A549 (cell line): ENCODE data around the gene SYT5. TPM values are rescaled to one million over a fixed set of nuclear protein-coding genes. Genes with fewer than 3 reads are reported as not detected.

Experiments used
- ATAC-seq, 2 experiments: fragments of 200-7000 bp in 1 of 2; fragments of >200 bp in 1 of 2; cut with Nextera tagmentation in 1 of 2; cut with Tn5 transposase in 1 of 2; 3 replicates each; pipeline versions ENCODE4 v1.8.0 to v1.9.1; 2018 to 2020; ENCODE audit warnings: mild to moderate bottlenecking in 1 of 2, moderate library complexity in 1 of 2
- CTCF ChIA-PET: fragments of 300-600 bp; sonication (Branson Sonifier 250); formaldehyde crosslinking; extraction: SDS; loops from one replicate; lab custom pipeline; 2021; ENCODE audit warnings: antibody characterized with exemption, inconsistent platforms; lab: Yijun Ruan, JAX
- POLR2A ChIA-PET: fragments of 350-600 bp; formaldehyde crosslinking; extraction: SDS; loops from one replicate; lab custom pipeline; 2021; ENCODE audit warnings: antibody characterized with exemption, inconsistent platforms; lab: Yijun Ruan, JAX
- DNase-seq, 2 experiments: peaks; one replicate each; pipeline versions ENCODE4 v3.0.0 to v3.0.0-alpha.2; 2011 to 2016; ENCODE audit warnings: low read depth in 1 of 2, low spot score in 1 of 2
- FAIRE-seq: peaks from 2 replicates; lab custom pipeline; 2011; peaks lifted over from hg19 to GRCh38; lab: Jason Lieb, UNC
- H3K27ac ChIP-seq, 2 experiments: fragments of >200 bp; sonication (Bioruptor Twin); formaldehyde crosslinking; 3 replicates each; pipeline ENCODE4 v1.5.1; 2016 to 2017
- H3K4me1 ChIP-seq: fragments of >200 bp; sonication (Bioruptor Twin); formaldehyde crosslinking; 3 replicates; pipeline ENCODE4 v1.6.1; 2016
- H3K4me2 ChIP-seq: fragments of >200 bp; sonication (Bioruptor Twin); formaldehyde crosslinking; 3 replicates; pipeline ENCODE4 v1.6.1; 2016
- H3K4me3 ChIP-seq: fragments of >200 bp; sonication (Bioruptor Twin); formaldehyde crosslinking; 3 replicates; pipeline ENCODE4 v1.5.1; 2016
- H3K9me3 ChIP-seq: fragments of >200 bp; sonication (Bioruptor Twin); formaldehyde crosslinking; 3 replicates; pipeline ENCODE4 v1.6.1; 2016
- BHLHE40 ChIP-seq: IDR thresholded peaks from 2 replicates; pipeline ENCODE4 v1.6.1; 2012; ENCODE audit warnings: low read depth, low read length, inconsistent platforms
- CTCF ChIP-seq: fragments of >200 bp; sonication (Bioruptor Twin); formaldehyde crosslinking; IDR thresholded peaks from 3 replicates; pipeline ENCODE4 v1.5.1; 2016
- FOXS1 ChIP-seq: fragments of 250-450 bp; sonication (Bioruptor Pico); IDR thresholded peaks from 2 replicates; pipeline ENCODE4 v1.5.0; 2020; ENCODE audit warnings: mild to moderate bottlenecking, moderate library complexity
- KDM1A ChIP-seq: fragments of 200-600 bp; sonication (generic); IDR thresholded peaks from 2 replicates; pipeline ENCODE4 v1.6.1; 2016; ENCODE audit warnings: low read depth, mild to moderate bottlenecking
- MYC ChIP-seq: IDR thresholded peaks from 2 replicates; pipeline ENCODE4 v1.6.1; 2012; ENCODE audit warnings: mild to moderate bottlenecking, inconsistent platforms, low read length, improper control_type of control experiment, borderline replicate concordance
- NFE2L2 ChIP-seq: fragments of 150-350 bp; conservative IDR thresholded peaks from 2 replicates; pipeline ENCODE4 v1.6.1; 2014; ENCODE audit warnings: low read length
- NPAS2 ChIP-seq: fragments of 250-450 bp; sonication (Bioruptor Pico); IDR thresholded peaks from 2 replicates; pipeline ENCODE4 v1.8.0; 2022; ENCODE audit warnings: mild to moderate bottlenecking, moderate library complexity, borderline replicate concordance
- PBX3 ChIP-seq: IDR thresholded peaks from 2 replicates; pipeline ENCODE4 v1.6.1; 2012
- PHF8 ChIP-seq: fragments of 200-600 bp; sonication (generic); IDR thresholded peaks from 2 replicates; pipeline ENCODE4 v1.6.1; 2016; ENCODE audit warnings: low read depth, mild to moderate bottlenecking, antibody characterized with exemption, moderate library complexity, borderline replicate concordance
- POLR2A ChIP-seq: IDR thresholded peaks from 2 replicates; pipeline ENCODE4 v1.6.1; 2012; ENCODE audit warnings: mild to moderate bottlenecking, low read length
- RAD21 ChIP-seq, 2 experiments: fragments of >200 bp in 1 of 2; sonication (Bioruptor Twin) in 1 of 2; formaldehyde crosslinking in 1 of 2; IDR thresholded peaks in 1 of 2; conservative IDR thresholded peaks in 1 of 2; 2 replicates in 1 of 2; 3 replicates in 1 of 2; pipeline ENCODE4 v1.6.1; 2012 to 2018; ENCODE audit warnings: inconsistent platforms in 1 of 2
- RARB ChIP-seq: fragments of 250-450 bp; sonication (Bioruptor Pico); IDR thresholded peaks from 2 replicates; pipeline ENCODE4 v1.8.0; 2021; ENCODE audit warnings: mild to moderate bottlenecking, moderate library complexity
- RCOR1 ChIP-seq: fragments of 150-350 bp; IDR thresholded peaks from 2 replicates; pipeline ENCODE4 v1.6.1; 2014; ENCODE audit warnings: antibody characterized with exemption, low read length, low read depth
- REST ChIP-seq: fragments of 200-600 bp; sonication (generic); IDR thresholded peaks from 2 replicates; pipeline ENCODE4 v1.6.1; 2016; ENCODE audit warnings: antibody characterized with exemption, mild to moderate bottlenecking, moderate library complexity
- SMC3 ChIP-seq: fragments of >200 bp; sonication (Bioruptor Twin); formaldehyde crosslinking; IDR thresholded peaks from 3 replicates; pipeline ENCODE4 v1.6.1; 2018; ENCODE audit warnings: inconsistent platforms
- TP53 ChIP-seq: fragments of 250-450 bp; sonication (Bioruptor Pico); IDR thresholded peaks from 2 replicates; pipeline ENCODE4 v1.5.0; 2021; ENCODE audit warnings: mild to moderate bottlenecking, moderate library complexity
- ZC3H11A ChIP-seq: fragments of 450-650 bp; IDR thresholded peaks from 2 replicates; pipeline ENCODE4 v1.6.1; 2014; ENCODE audit warnings: antibody characterized with exemption, mild to moderate bottlenecking
- ZNF302 ChIP-seq: fragments of 250-450 bp; sonication (Bioruptor Pico); IDR thresholded peaks from 2 replicates; pipeline ENCODE4 v1.9.0; 2021; ENCODE audit warnings: inconsistent platforms, mild to moderate bottlenecking, moderate library complexity
- WGBS: methylation state at CpG from one replicate; pipeline ENCODE4 v1.1.6; 2017; ENCODE audit errors: missing lambda C conversion rate; 5-methylcytosine and 5-hydroxymethylcytosine counted together
- polyA plus RNA-seq, 4 experiments: library from polyadenylated mRNA; depleted of rRNA in 3 of 4; stranded (reverse); fragments of >200 nt; fragmentation: RNase III in 1 of 4; extraction: RNeasy Plus Mini Kit Qiagen cat#74134 plus additional on column Dnase treatment in 1 of 4; gene quantifications; 2 replicates in 3 of 4; 3 replicates in 1 of 4; pipeline ENCODE4 v1.2.3, GENCODE V29; 2011 to 2017

SYT5 gene
- polyA plus RNA-seq, 2 of the 4 experiments (the other 2 are of a cell fraction) = 0.23 to 0.65 TPM

GRCh38 chr19:55165952-55166529 lies 14.0 kb downstream of the SYT5 start:
- H3K27ac ChIP-seq = peak overlapping the region; percentile 17 to 73; a peak in 3 of 6 replicates
- POLR2A ChIA-PET = interaction anchor here (0.6 to 2.7 kb wide), 8 partner anchors 9 to 459 kb away, joined by 3 to 12 read pairs (median 4); partner anchors contain the start of genes ISOC2, PPP1R12C, UBE2S and ZNF784

GRCh38 chr19:55161571-55162322 lies 18.3 kb downstream of the SYT5 start:
- Histone ChIP-seq H3K27ac (no peak overlapping the region), H3K4me1 (peaks cover 27% of the 10 kb centered on the region), H3K9me3 (no peaks in the 10 kb centered on the region), H3K4me2 (no peak overlapping the region), H3K4me3 (no peak overlapping the region)
- DNase-seq (no peak), FAIRE-seq (no peak), ATAC-seq (no peak)
- ChIA-PET POLR2A (interaction anchor here (1.5 kb wide), 1 partner anchor 15 kb away, joined by 7 read pairs; no protein-coding TSS in a partner anchor), CTCF (interaction anchor here (1.0 to 4.5 kb wide), 11 partner anchors 14 to 442 kb away, joined by 3 to 123 read pairs (median 13); partner anchors contain the start of genes PPP6R1, SYT5 and TNNT1)
- WGBS = 86% methylated on average over 61 of the region's 61 CpGs
- TF ChIP-seq BHLHE40 (no peak), FOXS1 (CRISPR knock-in tag) (no peak), ZC3H11A (no peak), REST (no peak), NPAS2 (no peak), ZNF302 (no peak), PHF8 (no peak), RCOR1 (no peak), RARB (CRISPR knock-in tag) (no peak), MYC (no peak), KDM1A (no peak), TP53 (CRISPR knock-in tag) (no peak), POLR2A (no peak)

More at GRCh38 chr19:55165952-55166529, 14.0 kb downstream of the SYT5 start:
- DNase-seq (peak; percentile 93 to 95), ATAC-seq (peak; percentile 89), FAIRE-seq (peak; percentile 72)
- no peak for TF ChIP-seq NFE2L2
- peak; percentile 68 for TF ChIP-seq SMC3
- TF ChIP-seq PHF8 = 0 out of 2 replicates have a peak, but pooled peaks have one; percentile 39
- 0 out of 2 replicates have a peak, but pooled peaks have one; percentile 42 for TF ChIP-seq PBX3
- TF ChIP-seq RAD21 (conservative IDR thresholded peaks at IDR 0.05 in 1 of 2, IDR thresholded peaks at IDR 0.05 in 1 of 2) = peak; percentile 34 to 45; a peak in 4 of 5 replicates
- no peak for TF ChIP-seq ZNF302
- TF ChIP-seq CTCF = peak; percentile 97
- CTCF ChIA-PET = interaction anchor here (0.6 to 6.5 kb wide), 48 partner anchors 7 to 488 kb away, joined by 3 to 64 read pairs (median 5); partner anchors contain the start of genes PTPRH, SYT5, TMEM238 and TMEM86B
- Histone ChIP-seq H3K9me3 (no peaks in the 10 kb centered on the region), H3K4me1 (peaks cover 10% of the 10 kb centered on the region; the same call in 1 of the 3 replicates), H3K4me2 (peak overlapping the region; percentile 93), H3K4me3 (peak overlapping the region; percentile 64)
- 2% methylated on average over 23 of the region's 34 CpGs for WGBS
